HG03135 (cell line): ENCODE data around the gene COL10A1.
A peak's percentile ranks its signal among the peaks of the same experiment; 100 is the strongest.
"Not testable (repeated sequence)": the region's sequence is repeated elsewhere in the genome, so short reads cannot be mapped to it uniquely, and the experiment has no call there.

Experiments used
- ATAC-seq: cut with Tn5 transposase; IDR thresholded peaks from one replicate; pipeline ENCODE4 v1.9.1; 2021; ENCODE audit warnings: mild to moderate bottlenecking, moderate library complexity; ENCODE audit not compliant: unreplicated experiment

COL10A1 gene

DNA sequence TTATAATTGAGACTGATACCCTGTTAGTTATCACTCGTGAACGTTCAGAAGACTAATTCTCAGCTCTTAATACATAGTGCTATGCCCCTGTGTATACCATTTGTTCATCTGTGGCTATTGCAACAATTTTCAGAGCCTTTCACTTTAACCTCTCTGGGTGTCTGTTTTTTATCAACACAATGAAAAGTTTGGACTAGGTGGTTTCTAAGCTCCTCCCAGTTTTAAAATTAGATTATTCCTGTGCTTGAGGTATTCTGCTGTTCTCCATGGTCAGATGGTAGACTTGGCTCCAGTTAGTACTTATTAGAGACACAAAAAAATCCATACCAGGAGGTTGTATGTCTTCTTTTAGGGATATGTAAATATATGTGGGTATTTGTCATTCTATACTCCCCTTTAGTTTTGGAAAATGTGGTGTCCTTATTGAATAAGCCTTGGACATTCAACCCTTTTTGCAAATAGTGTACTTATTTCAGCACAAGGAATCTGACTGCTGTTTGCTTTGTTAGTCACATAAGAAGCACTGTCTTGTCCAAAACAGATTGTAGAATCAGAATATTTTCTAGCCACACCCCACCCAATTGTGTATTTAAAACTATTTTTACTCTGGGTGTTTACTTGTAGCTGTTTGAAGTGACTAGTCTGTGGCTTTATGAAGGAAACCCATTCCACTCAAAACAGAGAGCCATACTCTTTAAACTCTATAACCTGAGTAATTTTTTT, 2.0 kb upstream of the COL10A1 start:
- ATAC-seq, result no peak

DNA sequence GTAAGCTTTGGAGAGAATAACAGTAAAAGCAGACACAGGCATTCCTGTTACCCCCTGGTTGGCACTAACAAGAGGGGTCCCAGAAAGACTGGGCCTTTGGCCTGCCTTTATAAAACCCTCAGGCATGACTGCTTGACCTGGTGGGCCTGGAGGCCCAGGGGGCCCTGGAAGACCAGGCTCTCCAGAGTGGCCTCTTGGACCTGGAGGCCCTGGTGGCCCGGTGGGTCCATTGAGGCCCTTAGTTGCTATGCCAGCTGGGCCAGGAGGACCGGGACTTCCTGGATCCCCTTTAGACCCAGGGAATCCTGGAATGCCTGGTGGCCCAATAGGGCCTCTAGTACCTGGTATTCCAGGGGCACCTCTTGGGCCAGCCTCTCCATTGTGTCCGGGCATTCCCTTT, 5.5 kb downstream of the COL10A1 start:
- ATAC-seq, result no peak

- ATAC-seq, result no peak
Observed at GRCh38 chr6:116118608-116119007, 7.3 kb downstream of the COL10A1 start.

GRCh38 chr6:116115781-116116180, 10.2 kb downstream of the COL10A1 start:
- ATAC-seq, result no peak

DNA sequence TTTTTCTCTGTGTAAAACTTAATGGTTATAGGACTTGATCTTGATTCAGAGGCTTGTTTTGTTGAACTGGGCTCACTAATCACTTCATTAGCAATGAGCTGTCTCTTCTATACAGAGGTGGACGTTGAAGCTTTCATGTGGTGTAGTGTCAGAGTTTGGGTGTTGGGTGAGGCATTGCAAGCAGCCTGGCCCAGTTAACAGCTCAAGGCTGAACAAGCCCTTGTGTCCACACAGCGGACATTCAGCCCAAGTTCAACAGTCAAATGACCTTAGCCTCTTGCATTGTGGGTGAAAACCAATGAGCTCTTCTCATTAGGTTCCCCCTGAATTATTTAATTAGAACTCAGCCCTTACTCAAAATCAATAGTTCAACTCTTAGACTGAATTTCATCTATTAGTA, 12.5 kb downstream of the COL10A1 start:
- ATAC-seq, result no peak

GRCh38 chr6:116111552-116112528, 14.1 kb downstream of the COL10A1 start:
- ATAC-seq, result peak; percentile 76

GRCh38 chr6:116108836-116109235, 17.1 kb downstream of the COL10A1 start:
- no peak for ATAC-seq

DNA sequence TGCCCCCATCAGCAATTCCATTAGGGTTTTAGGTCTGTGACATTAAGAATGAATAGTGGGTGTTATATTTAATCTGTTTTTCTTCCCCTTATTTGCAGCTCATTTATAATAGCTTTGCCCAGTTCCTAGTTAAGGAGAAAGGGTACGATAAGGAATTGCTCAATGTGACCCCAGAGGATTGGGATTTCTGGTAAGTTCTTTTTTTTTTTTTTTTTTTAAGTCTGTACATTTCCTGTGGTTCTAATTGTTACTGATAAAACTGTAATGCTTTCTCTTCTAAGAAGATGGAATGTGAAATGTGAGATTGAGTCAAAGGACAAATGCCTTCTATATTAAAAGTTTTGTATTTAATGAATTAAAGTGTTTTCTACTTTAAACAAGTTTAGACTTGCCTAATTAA, 19.8 kb downstream of the COL10A1 start:
- no peak for ATAC-seq

DNA sequence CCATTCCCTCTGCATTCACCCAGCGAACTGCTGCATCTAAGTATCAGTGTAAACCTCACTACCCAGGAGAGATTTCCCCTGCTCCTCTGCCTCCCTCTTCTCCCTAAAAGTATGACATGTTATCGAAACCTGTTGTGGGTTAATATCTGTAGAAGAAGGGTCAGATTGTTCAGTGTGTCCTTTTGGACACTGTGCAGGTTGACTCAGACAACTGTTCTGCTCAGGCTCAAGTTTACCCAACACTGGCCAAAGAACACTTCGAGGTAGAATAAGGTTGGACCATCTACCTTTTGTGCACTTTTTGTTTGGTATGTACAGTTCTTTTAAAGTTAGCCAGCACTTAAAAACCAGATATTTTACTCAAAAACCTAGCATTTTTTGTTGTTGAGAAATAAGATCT, 20.7 kb downstream of the COL10A1 start:
- no peak for ATAC-seq

GRCh38 chr6:116104636-116105035, 21.3 kb downstream of the COL10A1 start:
- ATAC-seq, result no peak

GRCh38 chr6:116102873-116103272, 23.1 kb downstream of the COL10A1 start:
- ATAC-seq, result no peak

- no peak for ATAC-seq
Observed at GRCh38 chr6:116101790-116102189, 24.1 kb downstream of the COL10A1 start.

- no peak for ATAC-seq
Observed at GRCh38 chr6:116101302-116101718, 24.6 kb downstream of the COL10A1 start.

DNA sequence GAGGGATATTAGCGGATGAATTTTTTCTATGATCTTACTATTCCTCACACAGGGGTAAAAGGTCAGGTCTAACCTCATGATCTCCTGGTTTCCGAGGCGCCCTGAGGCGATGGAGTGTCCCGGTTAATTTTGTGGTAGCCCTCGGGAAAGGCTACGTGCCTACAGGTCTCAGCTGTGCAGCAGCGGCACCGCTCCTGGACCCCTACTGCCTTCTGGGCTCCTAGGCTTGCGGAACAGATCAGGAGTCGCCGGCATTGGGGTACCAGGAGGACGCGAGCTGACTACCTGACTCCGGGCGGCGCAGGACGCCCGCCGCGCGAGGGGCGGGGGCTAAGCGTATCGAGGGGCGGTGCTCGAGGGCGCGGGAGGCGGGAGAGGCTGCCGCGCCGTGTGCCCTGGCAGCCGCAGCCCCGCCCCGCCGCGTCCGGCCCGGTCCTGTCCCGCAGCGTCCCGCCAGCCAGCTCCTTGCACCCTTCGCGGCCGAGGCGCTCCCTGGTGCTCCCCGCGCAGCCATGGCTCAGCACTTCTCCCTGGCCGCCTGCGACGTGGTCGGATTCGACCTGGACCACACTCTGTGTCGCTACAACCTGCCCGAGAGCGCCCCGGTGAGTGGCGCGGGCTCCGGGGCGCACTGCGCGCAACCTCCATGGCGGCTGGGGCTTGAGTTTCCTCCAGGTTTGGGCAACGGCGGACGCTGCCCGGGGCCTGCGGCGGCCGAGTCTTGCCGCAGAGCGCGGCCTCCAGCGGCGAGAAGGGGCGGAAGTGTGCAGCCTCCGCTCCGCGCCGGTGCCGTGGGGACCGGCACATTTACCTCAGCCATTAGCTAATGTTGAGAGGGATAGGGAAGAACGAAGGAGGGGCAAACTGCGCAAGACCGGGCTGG, 25.3 kb downstream of the COL10A1 start, which contains the start of gene NT5DC1:
Gene NT5DC1 (plus strand): TSS at position 435 of the 883 bp plus-strand sequence. CDS start 78 bp downstream, at position 513.
- peak; percentile 87 for ATAC-seq

DNA sequence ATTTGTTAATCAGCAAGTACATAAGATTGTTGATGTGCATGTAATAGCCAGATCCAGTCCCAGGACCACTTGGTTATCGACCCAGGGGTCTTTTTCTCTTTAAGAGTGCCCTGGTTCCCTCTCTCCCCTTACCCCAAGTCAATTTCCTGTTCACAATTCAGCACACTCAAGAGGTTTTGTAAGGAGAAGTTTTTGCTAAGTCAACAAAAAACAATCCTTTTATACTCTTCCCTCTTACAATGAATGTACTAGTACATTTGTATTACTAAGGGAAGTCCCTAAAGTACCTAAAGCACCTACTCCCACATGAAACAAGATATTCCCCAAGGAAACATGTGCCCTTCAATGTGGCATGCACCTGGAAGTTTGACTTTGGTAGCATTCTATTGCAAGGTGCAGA, 26.9 kb downstream of the COL10A1 start:
- no peak for ATAC-seq

GRCh38 chr6:116096979-116097816, 28.7 kb downstream of the COL10A1 start:
- ATAC-seq, result no peak

DNA sequence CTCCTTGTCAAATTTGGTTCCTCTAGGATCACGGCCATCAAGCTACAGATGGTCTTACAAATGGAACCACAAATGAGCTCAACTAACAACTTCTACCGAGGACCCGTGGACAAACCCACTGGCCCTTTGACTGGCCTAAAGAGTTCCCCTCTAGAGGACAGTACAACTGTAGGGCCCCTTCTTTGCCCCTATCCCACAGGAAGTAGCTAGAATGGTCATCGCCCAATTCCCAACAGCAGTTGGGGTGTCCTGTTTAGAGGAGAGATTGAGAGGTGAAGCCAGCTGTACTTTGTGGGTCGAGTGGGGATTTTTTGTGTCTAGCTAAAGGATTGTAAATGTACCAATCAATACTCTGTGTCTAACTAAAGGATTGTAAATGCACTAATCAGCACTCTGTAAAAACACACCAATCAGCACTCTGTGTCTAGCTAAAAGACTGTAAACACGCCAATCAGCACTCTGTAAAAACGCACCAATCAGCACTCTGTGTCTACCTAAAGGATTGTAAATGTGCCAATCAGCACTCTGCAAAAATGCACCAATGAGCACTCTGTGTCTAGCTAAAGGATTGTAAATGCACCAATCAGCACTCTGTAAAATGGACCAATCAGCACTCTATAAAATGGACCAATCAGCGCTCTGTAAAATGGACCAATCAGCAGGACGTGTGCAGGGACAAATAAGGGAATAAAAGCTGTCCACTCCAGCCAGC, 29.7 kb downstream of the COL10A1 start:
- ATAC-seq, result not testable (repeated sequence)

GRCh38 chr6:116094041-116094440, 31.9 kb downstream of the COL10A1 start:
- no peak for ATAC-seq

DNA sequence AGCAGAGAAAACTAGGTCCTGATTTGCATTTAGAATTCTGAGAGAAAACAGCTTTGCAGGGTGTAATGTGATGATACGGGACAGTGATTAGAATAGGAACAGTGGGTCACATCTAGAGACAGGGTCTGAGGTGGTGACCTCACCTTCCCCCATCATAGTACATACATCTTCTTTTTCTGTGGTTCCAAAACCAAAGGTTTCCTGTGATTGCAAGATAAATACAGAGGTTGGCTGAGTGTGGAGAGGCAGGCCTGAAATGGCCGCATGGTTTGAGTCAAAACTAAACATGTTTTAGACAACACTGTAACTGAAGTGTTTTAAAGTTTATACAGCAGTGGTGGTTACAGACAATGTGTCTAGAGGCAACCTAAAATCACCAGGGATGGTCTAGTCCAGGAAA, 35.7 kb downstream of the COL10A1 start:
- peak; percentile 62 for ATAC-seq
